HG02970 (cell line): ENCODE measurements around the gene CCN2.
"Not testable (repeated sequence)": the region's sequence is repeated elsewhere in the genome, so short reads cannot be mapped to it uniquely, and the experiment has no call there.

Experiments
- ATAC-seq: cut with Tn5 transposase; IDR thresholded peaks from one replicate; pipeline ENCODE4 v1.9.1; 2021; ENCODE audit warnings: mild to moderate bottlenecking, moderate library complexity, moderate number of reproducible peaks; ENCODE audit not compliant: unreplicated experiment, low FRiP score

Gene CCN2

DNA sequence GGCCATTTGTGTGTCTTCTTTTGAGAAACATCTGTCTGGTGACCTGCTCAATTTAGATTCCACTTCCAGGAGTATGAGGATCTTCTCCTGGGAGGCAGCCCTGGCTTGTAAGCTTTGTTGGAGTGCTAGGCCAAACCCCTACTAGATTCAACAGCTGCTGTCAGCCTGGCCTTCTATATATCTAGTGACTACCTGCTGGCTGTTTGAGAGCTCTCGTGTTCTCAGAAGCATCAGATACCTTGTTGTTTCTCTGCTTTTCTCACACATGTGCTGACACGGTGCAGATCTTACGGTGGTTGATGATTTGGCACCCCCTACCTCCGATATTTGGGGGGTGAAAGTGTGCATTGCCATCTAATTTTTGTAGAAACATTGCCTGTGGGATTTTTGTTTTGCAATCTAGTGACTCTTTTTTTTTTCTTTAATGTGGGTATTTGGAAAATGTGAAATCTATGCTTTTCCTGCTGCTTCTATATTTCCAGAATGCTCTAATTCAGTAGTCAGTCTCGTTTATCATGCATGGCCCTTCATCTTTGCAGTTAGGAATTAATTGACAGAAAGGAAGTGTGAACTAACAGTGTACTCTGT is 4.7 kb downstream of the CCN2 start:
- ATAC-seq: no peak

DNA sequence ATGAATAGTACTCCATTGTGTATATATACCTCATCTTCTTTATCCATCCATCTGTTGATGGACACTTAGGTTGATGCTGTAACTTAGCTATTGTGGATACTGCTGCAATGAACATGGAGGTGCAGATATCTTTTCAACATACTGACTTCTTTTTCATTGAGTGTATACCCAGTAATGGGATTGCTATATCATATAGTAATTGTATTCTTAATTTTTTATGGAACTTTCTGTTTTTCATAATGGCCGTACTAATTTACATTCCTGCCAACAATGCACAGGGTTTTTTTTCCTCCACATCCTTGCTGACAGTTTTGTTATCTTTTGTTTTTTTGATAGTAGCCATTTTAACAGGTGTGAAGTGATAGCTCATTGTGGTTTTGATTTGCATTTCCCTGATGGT is 5.2 kb downstream of the CCN2 start:
- no peak for ATAC-seq

DNA sequence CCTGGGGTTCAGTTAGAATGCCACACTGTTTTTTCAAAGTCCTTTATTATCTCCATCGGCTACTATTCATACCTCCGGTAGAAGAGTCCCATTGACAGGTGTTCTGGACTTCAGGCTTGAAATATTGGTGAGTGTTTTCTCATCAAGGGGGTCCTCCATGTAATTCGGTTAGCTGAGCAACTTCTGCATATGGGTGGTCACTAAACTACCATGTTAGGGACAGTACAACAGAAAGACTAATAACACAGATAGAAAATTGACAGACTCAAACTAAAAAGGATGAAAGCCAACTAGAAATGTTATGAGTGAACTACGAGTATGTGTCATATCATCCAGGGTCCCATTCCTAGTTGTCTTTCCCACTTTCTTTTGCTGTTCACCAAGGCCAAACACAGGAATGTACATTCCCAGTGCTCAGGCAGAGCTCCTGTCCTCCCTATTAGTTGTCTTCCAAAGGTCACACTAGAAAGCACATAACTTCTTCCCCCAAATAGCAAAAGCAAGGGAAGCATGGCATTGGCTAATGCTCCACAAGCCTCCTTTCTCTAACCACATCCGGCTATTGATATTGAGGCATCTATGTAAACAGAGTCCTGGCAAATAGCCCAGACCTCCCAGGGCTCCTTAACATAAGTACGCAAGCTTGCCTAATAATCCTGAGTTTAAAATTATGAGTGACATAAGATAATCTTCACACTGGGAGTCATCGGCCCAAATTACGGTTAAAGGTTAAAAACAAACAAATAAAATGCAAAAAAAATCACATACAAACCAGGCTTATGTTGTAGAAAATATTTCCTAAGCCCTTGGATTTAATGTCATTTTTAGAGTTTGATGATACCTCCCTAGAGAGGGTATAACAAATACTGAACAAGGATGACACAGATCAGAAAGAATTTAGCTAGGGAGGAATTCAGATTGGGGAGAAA is 13.2 kb downstream of the CCN2 start:
- ATAC-seq: no peak

DNA sequence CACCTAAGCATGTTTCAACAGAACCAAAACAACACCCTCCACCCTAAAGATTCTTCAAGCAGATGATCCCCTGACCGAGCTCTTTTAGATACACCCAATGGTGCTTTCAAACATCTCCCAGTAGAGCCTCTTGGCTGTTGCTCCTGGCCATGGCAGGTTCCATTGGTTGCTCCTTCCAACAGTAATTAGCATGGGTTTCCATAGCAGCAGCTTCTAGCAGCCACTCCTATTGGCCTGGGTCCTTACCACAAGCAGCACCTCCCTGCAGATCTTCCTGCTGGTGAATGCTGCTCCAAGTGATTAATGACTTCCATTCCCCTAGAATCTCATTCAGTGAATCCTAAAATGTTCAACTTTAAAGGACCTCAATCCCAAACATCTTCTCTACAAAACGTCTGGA is 13.9 kb downstream of the CCN2 start:
- ATAC-seq: no peak

DNA sequence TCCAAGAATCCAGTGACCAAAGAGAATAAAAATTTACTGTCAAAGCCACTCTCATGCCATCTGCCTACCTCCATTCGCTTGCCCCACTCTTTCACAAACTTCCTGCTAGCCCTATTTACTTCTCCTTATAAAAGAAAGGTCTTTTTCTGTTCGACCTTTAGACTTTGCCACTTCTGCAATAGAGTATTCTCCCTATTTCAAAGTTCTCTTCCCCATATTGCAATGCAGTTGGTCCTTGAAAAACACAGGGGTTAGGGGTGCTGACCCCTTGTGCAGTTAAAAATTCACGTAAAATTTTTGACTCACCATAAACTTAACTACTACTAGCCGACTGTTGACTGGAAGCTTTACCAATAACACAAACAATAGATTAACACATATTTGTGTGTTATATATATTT is 15.0 kb downstream of the CCN2 start:
- ATAC-seq: no peak

DNA sequence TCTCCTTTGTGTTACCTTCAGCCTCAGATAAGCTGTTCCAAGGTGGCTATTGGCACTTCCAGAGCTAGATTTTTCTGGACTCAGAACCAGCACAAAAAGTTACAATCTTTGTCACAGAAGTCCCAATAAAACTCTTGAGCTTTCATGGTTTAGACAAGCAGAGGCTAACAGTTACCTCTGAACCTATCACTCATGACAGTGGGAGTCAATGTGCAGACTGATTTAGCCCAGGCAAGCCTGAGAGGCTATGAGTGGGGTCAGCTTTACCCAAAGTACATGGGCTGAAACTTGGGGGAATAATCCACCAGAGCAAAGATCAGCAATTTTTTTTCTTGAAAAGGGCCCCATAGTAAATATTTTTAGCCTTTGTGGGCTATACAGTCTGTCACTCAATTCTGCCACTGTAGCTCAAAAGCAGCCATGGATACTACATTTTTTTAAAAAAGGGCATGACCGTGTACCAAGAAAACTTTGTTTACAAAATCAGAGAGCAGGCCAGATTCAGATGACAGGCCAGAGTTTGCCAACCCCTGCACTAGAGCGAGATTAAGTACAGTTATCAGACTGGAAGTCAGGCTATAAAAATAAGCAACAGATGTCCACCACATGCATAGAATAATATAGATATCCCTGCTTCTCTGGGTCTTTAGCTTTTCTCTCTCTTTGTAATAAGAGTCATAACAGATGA is 20.0 kb downstream of the CCN2 start:
- no peak for ATAC-seq

DNA sequence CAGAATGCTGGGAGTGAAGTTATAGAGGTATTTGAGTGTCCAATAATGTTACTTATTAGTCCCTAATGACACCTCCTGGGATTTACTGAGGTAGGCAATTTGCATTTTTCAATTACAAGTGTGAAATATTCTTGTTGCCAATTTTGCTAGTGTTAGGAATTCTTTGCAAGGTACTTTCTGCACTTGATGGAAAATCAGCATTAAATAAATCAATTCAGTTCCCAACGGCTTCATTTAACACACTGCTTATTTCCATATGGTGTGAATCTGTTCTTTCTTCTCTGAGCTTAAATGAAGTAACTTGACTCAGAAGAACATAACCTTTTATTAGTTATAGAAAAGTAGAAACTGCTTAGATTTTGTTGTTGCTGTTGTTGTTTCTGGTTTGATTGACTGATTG is 21.2 kb downstream of the CCN2 start:
- no peak for ATAC-seq

DNA sequence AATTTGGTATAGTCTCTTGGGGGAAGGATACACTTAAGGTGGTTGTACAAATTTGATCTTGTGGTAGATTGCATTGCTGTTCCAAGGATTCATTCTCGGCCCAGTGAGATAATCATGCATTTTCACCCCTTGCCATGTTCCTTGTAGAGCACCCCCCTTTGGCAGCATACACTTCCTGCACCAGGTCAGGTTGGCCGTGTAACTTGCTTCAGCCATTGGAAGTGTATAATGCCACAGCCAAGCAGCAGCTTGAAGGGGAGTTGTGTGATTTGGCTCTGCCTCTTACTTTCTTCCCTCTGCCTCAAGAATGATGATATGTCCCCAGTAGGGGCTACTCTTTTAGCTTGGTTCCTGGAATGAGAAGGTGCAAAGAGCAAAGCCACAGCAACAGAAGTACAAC is 21.9 kb downstream of the CCN2 start:
- ATAC-seq: no peak

DNA sequence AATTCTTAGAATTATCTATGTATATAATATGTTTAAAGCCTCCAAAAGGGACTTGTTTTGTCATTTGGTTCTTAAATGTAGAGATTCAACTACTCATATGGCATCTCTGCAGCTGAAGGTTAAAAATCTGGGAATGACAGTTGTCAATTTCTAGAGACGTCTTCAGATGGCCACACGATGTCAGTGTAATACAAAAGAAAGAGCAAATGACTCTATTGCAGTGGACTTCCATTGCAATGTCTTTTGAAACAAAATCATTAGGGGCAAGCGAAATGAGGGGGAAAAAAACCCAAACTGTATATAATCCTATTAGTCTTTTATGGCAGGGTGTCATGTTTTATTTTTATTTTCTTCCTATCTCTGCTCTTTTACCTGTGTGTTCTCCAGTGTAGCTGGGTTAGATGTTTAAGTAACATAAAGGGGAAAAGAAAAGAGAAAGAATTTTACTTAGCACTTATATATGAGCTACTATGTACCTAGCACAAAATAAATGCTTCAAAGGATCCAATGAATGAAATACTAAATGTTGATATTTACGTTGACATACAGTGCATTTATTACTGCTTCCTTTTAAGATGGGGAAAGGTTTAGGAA is 26.2 kb downstream of the CCN2 start:
- no peak for ATAC-seq

DNA sequence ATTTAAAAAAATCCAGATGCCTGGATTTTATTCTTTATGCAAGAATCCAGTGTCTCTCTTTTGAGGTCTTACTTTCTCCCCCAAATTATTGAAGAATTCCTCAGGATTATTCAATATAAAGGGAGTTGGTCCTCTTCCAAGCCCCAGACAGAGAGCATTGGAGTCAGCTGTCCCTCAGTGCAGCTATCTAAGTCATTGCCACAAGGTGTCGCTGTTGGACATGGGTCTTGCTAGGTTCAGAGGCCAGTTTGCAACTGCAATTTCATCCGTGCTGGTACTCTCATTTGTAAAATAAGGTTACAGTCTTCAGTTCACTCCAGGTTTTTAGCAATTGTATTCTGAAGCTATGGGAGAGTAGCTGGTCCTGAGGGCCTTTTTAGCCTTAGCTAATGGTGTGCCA is 27.8 kb downstream of the CCN2 start:
- ATAC-seq: no peak

DNA sequence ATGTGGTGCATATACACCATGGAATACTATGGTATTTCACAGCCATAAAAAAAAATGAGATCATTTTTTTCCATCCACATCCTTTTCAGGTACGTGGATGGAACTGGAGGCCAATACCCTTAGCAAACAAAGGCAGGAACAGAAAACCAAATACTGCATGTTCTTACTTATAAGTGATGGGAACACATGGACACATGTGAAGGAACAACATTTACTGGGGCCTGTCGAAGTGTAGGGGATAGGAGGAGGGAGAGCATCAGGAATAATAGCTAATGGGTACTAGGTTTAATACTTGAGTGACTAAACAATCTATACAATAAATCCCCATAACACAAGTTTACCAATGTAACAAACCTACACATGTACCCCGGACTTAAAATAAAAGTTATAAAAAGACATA is 30.5 kb downstream of the CCN2 start:
- ATAC-seq: no peak

DNA sequence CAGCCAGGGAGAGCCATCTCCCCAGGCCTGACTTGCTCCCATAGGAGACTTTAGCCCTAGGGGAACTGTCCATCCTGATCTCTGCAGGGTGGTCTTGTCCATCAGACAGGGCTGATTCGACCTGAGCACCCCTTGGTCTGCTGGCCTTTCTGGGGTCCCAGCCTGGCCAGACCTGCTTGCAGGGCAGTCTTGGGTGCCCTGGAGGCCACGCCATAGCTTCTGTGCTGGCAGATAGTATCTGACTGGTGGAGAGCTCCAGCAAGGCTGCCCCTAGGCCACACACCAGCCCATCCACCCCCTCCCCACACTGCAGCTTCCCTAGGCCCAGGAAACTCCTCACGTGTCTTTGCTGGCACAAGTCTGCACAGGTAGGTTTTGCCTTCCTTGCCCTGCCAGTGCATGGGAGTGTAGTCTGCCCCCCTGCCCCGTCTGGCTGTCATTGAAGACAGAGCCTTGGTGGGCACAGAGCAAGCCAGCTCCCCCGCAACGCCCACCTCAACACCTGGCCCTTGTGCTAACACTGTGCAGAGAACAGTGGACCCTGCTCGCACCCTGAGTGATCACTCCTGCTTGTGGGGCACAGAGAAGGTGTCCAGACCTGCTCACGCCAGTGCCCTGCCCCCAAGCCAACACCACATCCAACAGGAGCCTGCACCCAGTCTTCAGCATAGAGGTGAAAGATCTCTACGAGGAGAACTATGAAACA is 32.4 kb downstream of the CCN2 start:
- no peak for ATAC-seq

DNA sequence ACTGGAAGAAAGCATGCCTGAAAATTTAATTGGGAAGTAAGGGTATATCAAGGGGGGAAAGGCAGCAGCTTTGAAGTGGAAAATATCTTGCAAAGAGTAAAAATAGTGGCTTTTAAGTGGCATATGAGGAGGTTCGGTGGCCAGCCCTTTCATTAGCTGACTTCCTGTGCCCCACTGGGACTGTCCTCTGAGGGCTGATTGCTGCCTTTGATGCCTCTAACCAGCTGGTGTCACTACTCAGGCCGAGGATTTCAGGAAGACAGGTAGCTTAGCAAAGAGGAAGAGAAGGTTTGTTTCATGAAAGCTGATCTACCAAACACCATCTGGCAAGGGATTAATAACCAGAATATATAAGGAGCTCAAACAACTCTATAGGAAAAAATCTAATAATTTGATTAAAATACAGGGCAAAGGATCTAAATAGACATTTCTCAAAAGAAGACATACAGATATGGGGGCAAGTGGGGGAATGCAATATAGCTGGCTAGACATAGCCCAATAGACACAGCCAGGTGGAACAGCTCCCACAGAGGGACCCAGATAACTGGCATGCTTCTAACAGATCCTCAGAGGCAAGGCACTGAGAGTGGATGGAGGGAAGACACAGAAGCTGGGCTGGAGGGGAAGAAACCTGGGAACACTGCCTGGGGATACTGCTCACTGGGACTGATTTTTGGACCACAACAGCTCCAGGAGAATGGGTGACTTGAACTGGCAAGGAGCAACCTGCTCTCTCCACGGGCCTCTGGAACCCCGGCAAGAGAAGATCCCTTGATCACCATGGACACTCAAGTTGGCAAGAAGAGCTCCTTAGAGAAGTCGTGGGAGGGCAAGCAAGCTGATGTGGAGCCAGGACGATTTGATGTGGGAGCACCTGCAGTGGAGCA is 33.2 kb downstream of the CCN2 start:
- ATAC-seq: no peak

DNA sequence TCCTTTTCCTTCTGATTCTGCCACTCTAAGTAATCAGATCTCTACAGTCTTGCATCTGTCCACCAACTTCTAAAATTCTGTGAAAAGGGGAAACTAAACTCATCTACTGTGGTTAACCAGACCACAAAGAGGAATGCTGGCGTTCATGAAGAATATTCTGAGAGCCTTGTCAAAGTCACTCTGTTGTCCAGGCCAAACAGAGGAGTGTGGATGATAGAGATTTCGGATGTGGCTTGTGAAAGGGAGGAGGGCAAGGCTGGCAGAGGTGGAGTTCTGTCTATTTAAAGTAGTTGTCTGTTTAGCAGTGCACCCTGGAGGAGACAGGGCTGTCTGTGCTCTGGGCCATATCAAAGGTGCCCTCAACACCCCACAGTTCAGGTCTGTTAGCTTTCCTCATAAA is 33.9 kb downstream of the CCN2 start:
- ATAC-seq: no peak

DNA sequence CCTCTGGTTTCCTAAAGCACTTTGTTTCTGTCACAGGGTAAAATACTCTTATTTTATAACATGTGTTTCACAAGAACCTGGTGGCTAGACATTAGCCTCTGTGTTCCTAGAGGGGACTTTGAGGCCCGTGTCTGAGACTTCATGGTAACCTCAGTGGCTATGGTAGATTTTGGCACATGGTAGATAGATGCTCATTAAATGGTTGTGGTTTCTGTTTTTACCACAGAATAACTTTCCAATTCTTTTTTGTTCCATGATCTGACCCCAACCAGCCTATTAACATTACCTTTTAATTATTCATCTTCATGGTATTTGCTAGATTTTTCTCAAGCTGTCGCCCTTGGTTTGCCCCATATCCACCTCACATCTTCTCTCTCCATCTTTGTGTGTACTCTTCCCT is 34.3 kb downstream of the CCN2 start:
- ATAC-seq: no peak

DNA sequence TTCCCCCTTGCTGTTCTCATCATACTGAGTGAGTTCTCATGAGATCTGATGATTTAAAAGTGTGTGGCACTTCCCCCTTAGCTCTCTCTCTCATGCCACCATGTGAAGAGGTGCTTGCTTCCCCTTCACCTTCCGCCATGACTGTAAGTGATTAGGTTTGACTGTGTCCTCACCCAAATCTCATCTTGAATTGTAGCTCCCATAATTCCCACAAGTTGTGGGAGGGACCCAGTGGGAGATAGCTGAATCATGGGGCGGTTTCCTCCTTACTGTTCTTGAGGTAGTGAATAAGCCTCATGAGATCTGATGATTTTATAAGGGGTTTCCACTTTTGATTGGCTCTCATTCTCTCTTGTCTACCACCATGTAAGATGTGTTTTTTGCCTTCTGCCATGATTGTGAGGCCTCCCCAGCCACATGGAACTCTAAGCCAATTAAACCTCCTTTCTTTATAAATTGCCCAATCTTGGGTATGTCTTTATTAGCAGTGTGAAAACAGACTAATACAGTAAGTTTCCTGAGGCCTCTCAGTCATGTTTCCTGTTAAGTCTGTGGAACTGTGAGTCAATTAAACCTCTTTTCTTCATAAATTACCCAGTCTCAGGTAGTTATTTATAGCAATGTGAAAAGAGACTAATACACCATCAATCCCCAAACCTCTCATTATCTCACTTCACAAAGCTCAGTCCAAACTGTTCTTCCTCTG is 34.9 kb downstream of the CCN2 start:
- ATAC-seq: not testable (repeated sequence)

DNA sequence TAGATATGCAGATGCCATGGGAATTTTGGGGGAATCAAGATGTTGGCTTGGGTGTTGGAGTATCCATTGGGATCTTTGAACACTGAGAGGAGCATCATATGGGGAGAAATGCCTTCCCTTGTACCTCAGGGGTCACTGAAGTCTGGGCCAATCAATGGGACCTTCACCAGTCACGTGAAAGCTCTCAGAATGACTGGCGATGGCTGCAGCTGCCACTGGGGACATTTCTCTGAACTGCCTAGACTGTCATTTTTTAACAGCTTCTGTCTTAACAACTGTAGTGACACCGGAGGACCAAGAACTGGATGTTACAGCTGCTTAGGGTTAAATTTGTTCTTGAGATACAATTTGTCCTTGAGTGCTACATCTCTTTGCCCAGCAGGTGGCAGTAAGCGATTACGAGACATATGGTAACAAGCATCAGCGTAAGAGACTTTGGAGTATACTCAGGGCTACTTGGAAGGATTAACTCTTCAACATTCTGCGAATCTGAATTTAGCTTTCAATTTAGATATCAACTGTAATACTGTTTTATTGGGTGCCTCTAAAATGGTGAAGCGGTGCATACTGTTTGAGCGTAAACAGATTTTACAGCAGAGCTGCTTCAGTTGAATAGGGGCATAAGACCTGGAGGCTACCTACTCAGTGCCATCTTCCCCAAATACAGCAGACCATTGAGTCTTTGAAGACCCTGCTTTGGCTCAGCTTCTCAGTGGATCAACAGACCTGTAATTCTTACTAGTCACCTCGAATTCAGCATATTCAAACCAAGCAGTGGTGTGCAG is 36.0 kb downstream of the CCN2 start:
- peak; percentile 82 for ATAC-seq

DNA sequence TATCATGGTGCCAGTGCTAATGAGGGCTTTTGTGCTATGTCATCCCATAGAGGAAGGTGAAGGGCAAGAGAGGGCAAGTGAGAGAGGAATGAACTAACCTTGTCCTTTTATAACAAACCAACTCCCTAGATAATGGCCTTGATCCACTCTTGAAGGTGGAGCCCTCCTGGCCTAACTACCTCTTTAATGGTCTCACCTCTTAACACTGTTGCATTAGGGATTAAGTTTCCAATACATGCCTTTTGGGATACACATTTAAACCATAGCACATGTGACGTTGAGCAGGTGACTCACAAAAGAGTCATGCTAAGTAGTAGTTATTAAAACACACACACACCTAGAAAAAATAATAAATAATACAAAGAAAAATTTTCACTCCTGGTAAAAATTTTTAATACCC is 36.9 kb downstream of the CCN2 start:
- ATAC-seq: no peak
